ENCODE measurements around the gene NUMA1. TPM values are rescaled to one million over a fixed set of nuclear protein-coding genes. Genes with fewer than 3 reads are reported as not detected.

The NUMA1 gene
- total RNA-seq, 1 experiment from 2014 or later, result 267 TPM

DNA sequence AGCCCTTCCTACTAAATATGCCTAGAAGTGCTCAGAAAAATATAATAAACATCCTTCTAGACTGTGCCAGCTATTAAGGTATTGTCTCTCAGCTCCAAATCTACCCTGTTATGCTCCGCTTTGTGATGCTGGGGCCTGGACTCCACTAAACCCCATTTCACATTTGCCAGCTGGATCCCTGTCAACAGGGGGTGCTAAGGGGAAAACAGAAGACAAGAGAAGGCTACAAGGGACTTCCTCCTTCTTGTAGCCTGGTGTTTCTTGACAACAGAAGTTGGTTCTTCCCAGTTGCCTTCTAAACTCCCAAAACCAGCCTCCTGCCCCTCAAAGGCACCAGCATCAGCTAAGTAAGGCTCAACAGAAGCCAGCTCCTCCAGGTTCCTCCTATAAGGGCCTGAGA is 5.2 kb downstream of the NUMA1 start:
- no TSS peak for BruUV-seq (replicated peaks)
- DNase-seq, result no peak
- H3K9me2 ChIP-seq (ENCODE audit: insufficient read depth), result no peaks in the 10 kb centered on the region
- intact Hi-C loops (cut with micrococcal nuclease; ENCODE audit: unreplicated experiment), result no loop called here
- ChIA-PET CTCF (no interaction called here), POLR2A (ENCODE audit: unreplicated experiment) (no interaction called here)
- no peak overlapping the region for H3K4me3 ChIP-seq
- H3K9me3 ChIP-seq (ENCODE audit: insufficient read depth, low read depth), result no peaks in the 10 kb centered on the region
- peaks cover 7% of the 10 kb centered on the region; the same call in 1 of the 2 replicates for H4K20me1 ChIP-seq (ENCODE audit: insufficient read depth)
- H3F3A ChIP-seq (ENCODE audit: insufficient read depth, low read depth), result peaks cover 48% of the 10 kb centered on the region
- H3K4me2 ChIP-seq, result no peak overlapping the region
- H3K36me3 ChIP-seq (ENCODE audit: low read depth), result 0 out of 2 replicates have a peak, but pooled peaks cover 4% of the 10 kb centered on the region
- peaks cover 91% of the 10 kb centered on the region for H3K79me2 ChIP-seq (ENCODE audit: low read depth)
- no peak overlapping the region for H2AFZ ChIP-seq
- TF ChIP-seq, protein P1, sequence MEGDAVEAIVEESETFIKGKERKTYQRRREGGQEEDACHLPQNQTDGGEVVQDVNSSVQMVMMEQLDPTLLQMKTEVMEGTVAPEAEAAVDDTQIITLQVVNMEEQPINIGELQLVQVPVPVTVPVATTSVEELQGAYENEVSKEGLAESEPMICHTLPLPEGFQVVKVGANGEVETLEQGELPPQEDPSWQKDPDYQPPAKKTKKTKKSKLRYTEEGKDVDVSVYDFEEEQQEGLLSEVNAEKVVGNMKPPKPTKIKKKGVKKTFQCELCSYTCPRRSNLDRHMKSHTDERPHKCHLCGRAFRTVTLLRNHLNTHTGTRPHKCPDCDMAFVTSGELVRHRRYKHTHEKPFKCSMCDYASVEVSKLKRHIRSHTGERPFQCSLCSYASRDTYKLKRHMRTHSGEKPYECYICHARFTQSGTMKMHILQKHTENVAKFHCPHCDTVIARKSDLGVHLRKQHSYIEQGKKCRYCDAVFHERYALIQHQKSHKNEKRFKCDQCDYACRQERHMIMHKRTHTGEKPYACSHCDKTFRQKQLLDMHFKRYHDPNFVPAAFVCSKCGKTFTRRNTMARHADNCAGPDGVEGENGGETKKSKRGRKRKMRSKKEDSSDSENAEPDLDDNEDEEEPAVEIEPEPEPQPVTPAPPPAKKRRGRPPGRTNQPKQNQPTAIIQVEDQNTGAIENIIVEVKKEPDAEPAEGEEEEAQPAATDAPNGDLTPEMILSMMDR (conservative IDR thresholded peaks at IDR 0.05), result no peak
- H3K27me3 ChIP-seq (ENCODE audit: insufficient read depth, low read depth), result no peaks in the 10 kb centered on the region
- H3K27ac ChIP-seq, result peak overlapping the region; percentile 33; the same call in 1 of the 2 replicates
- peaks cover 64% of the 10 kb centered on the region for H3K4me1 ChIP-seq (replicated peaks; ENCODE audit: insufficient read depth)

DNA sequence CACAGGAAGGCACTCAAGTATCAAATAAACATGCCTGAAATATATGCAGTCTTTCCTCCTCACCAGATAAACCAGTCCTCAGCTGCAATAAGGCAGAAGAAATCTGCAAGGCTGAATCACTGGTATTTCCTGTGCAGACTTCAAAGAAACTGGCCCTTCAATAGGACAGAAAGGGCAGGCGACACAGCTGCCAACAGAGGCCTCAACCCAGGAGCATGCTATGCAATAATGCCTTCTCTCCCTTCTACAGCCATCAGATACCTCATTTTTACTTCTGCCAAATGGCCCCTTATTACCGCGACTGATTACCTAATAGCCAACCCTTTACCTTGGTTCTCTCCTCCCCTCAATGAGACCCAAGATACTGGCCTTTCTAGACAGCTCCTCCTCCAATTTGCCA is 8.0 kb downstream of the NUMA1 start:
- DNase-seq, result peak; percentile 72 to 97
- Histone ChIP-seq H3F3A (ENCODE audit: insufficient read depth, low read depth) (peaks cover 41% of the 10 kb centered on the region), H3K9me2 (ENCODE audit: insufficient read depth) (no peaks in the 10 kb centered on the region), H3K27ac (peak overlapping the region; percentile 83), H4K20me1 (ENCODE audit: insufficient read depth) (peaks cover 7% of the 10 kb centered on the region; the same call in 1 of the 2 replicates), H3K36me3 (ENCODE audit: low read depth) (peaks cover 20% of the 10 kb centered on the region), H3K4me3 (no peak overlapping the region), H3K4me1 (replicated peaks; ENCODE audit: insufficient read depth) (peaks cover 63% of the 10 kb centered on the region), H3K27me3 (ENCODE audit: insufficient read depth, low read depth) (no peaks in the 10 kb centered on the region), H3K4me2 (peak overlapping the region; percentile 78), H2AFZ (no peak overlapping the region), H3K79me2 (ENCODE audit: low read depth) (peaks cover 90% of the 10 kb centered on the region), H3K9me3 (ENCODE audit: insufficient read depth, low read depth) (no peaks in the 10 kb centered on the region)
- POLR2A ChIA-PET (ENCODE audit: unreplicated experiment), result interaction anchor here (0.7 to 1.0 kb wide), 2 partner anchors 32 to 47 kb away, joined by 3 to 6 read pairs; no protein-coding TSS in a partner anchor
- TF ChIP-seq EZH2 (IDR thresholded peaks at IDR 0.05; ENCODE audit: low read depth), result no peak
- TF ChIP-seq, protein P1 (conservative IDR thresholded peaks at IDR 0.05), result no peak
- no TSS peak for BruUV-seq (replicated peaks)
- CTCF ChIA-PET, result interaction anchor here (0.7 to 1.5 kb wide), 2 partner anchors 19 to 501 kb away, joined by 4 to 5 read pairs; no protein-coding TSS in a partner anchor
- intact Hi-C loops (cut with micrococcal nuclease; ENCODE audit: unreplicated experiment), result loop anchor here (1.0 kb wide), 2 partner anchors 8 to 31 kb away; partner anchors contain the start of genes LAMTOR1, LRRC51 and NUMA1

DNA sequence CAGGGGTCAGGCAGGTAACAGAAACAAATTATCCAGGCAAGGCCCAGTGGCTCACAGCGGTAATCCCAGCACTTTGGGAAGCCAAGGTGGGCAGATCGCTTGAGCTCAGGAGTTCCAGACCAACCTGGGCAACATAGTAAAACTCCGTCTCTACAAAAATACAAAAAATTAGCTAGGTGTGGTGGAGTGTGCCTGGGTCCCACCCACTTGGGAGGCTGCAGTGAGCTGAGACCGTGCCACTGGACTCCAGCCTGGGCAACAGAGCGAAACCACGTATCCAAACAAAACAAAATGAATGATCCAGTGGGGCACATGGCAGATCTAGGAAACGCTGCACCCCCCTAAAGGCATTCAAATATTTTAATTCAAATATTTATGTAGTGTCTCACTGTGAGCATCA is 9.9 kb downstream of the NUMA1 start:
- H3K4me2 ChIP-seq, result peak overlapping the region; percentile 78
- H3F3A ChIP-seq (ENCODE audit: insufficient read depth, low read depth), result peaks cover 41% of the 10 kb centered on the region
- peak overlapping the region; percentile 33 for H3K4me3 ChIP-seq
- H3K27me3 ChIP-seq (ENCODE audit: insufficient read depth, low read depth), result no peaks in the 10 kb centered on the region
- no peak for TF ChIP-seq EZH2 (IDR thresholded peaks at IDR 0.05; ENCODE audit: low read depth)
- TF ChIP-seq, protein P1 (conservative IDR thresholded peaks at IDR 0.05), result no peak
- no peak overlapping the region for H2AFZ ChIP-seq
- H3K36me3 ChIP-seq (ENCODE audit: low read depth), result peaks cover 24% of the 10 kb centered on the region
- H3K9me2 ChIP-seq (ENCODE audit: insufficient read depth), result no peaks in the 10 kb centered on the region
- peaks cover 4% of the 10 kb centered on the region; the same call in 1 of the 2 replicates for H4K20me1 ChIP-seq (ENCODE audit: insufficient read depth)
- intact Hi-C loops (cut with micrococcal nuclease; ENCODE audit: unreplicated experiment), result loop anchor here (1.0 kb wide), 1 partner anchor 29 kb away; no protein-coding TSS in a partner anchor
- H3K4me1 ChIP-seq (replicated peaks; ENCODE audit: insufficient read depth), result peaks cover 57% of the 10 kb centered on the region
- ChIA-PET POLR2A (ENCODE audit: unreplicated experiment) (interaction anchor here (0.7 kb wide), 1 partner anchor 11 kb away, joined by 3 read pairs; no protein-coding TSS in a partner anchor), CTCF (interaction anchor here (1.0 to 1.5 kb wide), 2 partner anchors 20 to 45 kb away, joined by 4 to 5 read pairs; no protein-coding TSS in a partner anchor)
- BruUV-seq (replicated peaks), result TSS peak; percentile 63
- H3K27ac ChIP-seq, result peak overlapping the region; percentile 83
- peaks cover 90% of the 10 kb centered on the region for H3K79me2 ChIP-seq (ENCODE audit: low read depth)
- no peak for DNase-seq
- H3K9me3 ChIP-seq (ENCODE audit: insufficient read depth, low read depth), result no peaks in the 10 kb centered on the region

Measured in PC-9 (cell line).